ENCODE results near the gene SLC7A10.
"Not testable (repeated sequence)": the region's sequence is repeated elsewhere in the genome, so short reads cannot be mapped to it uniquely, and the experiment has no call there.

SLC7A10 gene

DNA sequence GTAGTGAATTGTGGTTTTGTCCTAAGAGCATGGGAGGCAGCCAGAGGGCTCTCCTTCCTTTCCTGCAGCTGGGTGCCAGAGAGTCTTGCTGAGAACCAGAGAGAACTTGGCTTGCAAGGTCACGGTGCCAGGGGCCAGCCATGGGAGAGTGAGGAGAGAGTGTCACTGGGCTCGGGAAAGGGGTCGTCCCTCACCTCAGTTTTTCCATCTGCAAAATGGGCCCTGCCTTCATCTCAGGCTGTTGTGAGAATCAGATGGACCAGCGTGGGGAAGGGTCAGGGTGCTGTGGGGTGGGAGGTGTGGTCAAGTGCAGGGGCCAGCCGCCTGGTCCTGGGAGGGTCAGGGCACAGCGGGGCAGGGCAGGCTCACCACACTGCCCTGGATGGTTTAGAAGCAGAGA, 24.2 kb downstream of the SLC7A10 start:
- no peak for DNase-seq

DNA sequence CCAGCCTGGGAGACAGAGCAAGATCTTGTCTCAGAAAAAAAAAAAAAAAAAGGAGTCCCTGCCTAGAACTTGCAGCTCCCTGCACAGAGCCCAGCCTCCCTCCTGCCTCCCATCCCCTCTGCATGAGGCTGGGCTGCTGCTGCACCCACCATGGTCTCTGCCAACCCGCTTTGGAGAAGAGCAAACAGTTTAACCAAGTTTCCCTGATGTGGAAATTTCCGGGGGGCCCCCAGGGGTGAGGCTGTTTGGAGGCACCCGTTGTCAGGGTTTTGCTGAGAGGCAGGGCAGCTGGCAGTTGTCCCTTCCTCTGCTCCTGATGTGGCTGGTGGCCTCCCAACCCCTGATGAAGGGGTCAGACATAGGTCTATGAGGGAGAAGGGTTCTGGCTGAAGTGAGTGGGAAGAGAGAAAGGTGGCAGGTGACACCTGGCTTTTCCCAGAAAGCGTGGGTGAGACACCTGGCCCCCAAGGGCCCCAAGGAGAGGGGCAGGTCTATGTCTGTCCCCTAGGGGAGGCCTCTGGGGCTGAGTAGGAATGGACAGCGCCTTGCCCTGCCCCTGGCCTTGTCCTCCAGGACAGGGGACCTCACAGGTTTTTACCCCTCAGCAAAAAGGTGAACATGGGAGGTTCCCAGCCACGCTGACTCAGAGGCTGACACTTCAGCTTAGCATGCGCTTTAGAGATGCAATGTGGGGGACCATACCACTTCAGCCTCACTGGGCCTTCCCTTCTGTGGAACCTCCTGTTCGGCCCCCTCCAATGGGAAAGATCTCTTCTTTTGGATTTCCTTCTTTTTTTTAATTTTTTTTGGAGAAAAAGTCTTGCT, 26.0 kb downstream of the SLC7A10 start:
- no peak for DNase-seq

DNA sequence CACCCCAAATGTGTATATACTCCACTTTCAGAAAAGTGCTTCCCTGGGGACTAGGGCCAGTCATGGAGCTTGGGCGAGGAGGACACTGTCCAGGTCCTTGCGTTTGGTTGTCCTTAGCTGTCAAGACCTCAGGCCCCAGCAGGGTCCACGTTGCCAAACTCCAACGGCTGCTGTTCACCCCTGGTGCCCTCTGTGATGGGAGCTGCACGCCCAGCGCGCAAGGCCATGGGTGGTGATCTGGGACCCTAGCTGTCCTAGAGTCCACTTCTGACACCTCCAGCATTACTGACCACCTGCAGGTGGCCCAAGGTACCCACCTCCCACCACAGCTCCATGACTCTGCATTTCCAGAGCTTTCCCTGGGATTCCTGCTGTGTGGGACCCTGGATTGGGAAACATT, 27.5 kb downstream of the SLC7A10 start:
- no peak for DNase-seq

DNA sequence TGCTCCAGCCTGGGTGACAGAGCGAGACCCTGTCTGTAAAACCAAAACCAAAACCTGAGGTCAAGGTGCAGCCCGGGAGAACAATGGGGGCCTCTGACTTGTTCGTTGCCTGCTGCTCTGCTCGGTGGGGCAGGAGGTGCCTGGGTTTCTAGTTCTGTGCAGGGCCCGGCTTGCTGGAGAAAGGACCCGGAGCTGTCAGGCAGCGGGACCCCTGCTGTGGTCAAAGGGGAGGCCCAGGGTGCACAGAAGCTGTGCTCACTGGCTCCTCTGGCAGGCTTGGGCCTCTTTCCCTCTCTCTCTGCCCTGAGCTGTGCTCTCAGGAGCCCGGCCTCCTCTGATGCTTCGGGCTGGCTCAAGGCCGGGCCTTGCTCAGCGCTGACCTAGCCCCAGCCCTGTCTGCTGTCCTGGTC, 28.1 kb downstream of the SLC7A10 start:
- no peak for DNase-seq

DNA sequence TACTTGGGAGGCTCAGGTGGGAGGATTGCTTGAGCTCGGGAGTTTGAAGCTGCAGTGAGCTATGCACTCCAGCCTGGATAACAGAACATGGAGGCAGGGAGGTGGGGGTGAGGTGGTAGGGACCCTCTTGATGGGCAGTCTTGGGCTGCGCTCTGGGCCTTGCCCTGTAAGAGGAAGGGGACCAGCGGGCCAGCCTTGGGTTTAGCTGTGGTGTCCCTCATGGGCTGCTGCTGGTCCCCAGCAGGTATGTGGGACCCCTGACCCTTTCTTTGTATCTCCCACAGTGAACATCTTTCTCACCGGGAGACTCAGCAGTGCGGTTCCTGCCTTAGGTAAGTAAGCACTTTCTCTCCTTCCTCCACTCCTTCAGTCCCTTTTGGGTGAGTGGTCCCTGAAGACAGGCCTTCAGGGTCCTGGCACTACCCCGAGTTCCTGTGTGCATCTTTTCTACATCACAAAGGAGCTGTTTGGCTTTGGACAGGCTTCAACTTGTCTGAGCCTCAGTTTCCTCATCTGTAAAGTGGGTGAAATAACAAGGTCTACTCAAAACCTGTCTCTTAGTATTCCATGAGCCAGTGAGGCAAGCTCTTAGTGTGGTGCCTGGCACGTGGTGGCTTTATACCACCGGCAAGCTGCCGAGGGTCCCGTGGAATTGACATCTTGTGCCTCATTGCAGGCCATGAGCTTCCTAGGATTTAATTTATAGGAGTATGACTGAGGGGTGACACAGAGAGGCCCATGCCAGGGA, 29.0 kb downstream of the SLC7A10 start:
- DNase-seq = no peak

DNA sequence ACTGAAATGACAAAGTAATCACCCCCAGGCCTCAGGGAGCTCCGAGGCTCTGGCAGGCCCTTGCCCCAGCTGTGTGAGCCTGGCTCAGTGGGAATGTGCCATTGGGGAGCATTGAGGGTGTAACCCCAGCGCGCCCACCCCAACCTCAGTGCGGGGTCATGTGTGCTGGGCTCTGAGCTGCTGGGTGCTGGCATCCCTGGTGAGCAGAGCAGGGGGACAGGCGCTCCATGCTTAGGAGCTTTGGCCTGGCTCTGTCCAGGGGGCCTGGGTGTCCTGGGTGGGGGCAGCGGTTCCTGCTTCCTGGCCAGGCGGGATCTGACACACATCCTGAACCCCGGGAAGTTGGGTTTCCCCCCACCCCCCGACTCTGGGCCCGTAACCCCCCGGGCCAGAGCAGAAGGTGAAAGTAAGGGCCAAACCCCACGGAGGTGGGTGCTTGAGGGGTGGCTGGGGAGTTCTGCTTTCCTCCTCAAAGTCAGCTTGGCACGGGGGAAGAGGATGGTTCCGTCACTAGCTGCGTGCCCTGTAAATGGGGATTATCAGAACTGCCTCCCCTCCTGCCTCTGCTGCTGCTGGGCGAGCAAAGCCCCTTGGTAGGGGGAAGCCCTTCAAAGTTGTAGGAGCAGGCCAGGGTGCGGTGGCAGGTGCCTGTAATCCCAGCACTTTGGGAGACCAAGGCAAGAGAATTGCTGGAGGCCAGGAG, 29.9 kb downstream of the SLC7A10 start:
- DNase-seq = no peak

DNA sequence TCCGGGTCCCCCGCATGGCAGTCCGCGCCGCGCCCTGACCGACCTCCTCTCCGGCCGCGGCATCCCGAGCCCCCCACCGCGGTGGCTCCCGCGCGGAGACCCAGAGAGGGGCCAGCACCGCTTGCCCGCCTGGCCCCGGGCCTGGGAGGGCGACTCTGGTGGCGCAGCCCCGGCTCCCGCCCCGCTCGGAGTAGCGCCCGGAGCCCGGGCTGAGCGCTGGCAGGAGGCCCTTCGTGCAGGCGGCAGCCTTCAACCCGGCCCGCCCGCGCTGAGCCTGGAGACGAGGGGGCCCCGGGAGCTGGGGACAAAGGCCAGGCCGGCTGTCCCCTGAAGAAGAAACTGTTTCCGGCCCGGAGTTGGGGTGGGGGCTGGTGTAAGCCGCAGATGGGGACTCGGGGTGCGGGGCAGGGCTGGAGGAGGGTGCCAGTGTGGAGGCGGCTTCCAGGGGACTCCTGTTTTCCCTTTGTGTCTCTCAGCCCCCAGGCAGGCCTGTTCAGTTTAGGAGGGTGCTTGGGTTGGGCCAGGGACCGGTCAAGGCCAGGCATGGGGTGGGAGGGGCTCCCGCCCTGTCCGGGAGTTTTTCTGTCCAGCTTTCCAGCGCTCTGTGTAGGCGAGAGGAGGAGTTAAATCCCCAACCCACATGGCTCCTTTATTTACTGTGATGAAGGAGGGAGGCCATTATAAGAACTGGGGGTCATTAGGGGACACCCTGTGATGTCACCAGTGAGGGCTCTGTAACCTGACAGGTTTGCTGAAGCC, 30.6 kb downstream of the SLC7A10 start:
- no peak for DNase-seq

DNA sequence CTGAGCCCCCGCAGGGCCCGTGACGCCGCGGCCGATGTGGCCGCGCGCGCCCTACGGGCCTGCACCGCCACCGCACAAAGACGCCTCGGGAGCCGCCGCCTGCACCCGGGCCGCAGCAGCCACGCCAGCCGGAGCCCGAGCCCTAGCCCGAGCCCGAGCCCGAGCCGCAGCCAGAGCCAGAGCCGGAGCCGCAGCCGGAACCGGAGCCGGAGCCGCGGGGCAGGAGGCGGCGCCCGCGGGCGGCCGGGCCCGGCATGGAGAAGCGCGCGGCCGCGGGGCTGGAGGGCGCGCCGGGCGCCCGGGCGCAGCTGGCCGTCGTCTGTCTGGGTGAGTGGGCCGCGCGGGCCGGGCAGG, 31.1 kb downstream of the SLC7A10 start:
- DNase-seq = no peak

DNA sequence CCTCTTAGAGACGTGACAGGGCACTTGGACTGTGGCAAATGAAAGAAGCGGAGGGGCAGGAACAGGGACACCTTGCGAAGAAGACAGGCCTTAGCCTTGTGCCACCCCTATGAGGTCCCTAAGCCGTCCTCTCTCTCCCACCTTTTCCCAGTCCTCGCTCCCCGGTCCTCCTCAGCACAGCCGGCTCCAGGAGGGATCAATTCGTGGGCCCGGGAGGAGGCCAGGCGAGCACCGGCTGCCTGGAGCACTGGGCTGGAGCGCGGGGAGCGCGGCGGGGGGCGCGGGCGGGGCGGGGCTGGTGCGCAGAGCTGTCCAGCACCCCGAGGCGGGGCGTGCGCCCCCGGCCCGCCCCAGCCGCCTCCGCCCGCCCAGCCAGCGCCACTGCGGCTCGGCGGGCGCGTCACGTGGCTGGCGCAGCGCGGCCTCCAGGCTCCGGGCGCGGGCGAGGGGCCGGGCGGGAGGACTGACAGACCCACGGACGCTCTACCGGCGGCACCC, 31.7 kb downstream of the SLC7A10 start, which contains the start of gene LRP3:
TSS of gene LRP3 (plus strand) at position 466 of the 498 bp plus-strand sequence. CDS start 456 bp downstream, outside the sequence.
- no peak for DNase-seq

DNA sequence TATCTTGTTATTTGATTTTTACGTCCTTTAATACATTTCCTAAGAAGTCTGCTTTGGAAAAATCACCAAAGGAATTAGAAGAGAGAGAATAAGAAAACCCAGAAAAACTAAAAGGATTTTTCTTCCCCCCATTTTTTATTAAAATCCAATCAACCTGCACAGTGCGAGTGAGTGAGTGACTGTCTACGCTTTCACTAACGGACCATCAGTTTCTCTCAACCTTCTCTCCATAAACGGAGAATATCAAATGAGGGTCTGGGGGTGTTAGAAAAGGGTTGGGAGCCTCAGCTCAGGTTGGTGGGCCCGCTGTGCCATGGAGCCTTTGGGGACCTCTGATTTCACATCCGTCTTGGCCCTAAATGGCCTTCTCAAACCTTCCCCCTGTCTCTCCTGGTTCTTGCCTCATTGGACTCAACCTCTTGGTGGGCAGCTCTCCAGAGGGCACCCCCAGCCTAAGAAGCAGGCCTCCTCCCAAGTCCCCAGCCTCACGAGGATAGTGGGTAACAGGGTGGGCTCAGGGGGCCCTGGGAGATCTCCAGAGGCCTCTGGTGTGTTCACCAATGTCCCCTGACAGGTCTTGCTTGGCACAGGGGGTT, 32.3 kb downstream of the SLC7A10 start:
- no peak for DNase-seq

DNA sequence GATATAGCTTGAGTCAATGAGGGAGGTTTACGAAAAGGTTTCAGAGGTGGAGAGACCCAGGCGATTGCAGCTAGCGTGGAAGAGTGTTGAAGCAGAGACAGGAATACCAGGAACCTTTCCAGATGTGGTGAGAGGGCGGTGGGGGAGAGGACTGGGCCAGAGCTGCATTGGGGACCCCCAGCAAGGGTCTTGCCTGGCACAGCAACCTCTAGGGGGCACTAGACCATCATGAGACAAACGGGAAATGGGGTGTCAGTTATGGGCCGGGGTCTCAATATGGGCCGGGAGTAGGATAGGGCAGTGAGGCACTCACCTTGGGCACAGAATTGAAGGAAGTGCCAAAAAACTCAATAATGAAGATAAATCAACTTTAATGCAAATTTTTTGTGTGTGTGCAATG, 33.6 kb downstream of the SLC7A10 start:
- no peak for DNase-seq

DNA sequence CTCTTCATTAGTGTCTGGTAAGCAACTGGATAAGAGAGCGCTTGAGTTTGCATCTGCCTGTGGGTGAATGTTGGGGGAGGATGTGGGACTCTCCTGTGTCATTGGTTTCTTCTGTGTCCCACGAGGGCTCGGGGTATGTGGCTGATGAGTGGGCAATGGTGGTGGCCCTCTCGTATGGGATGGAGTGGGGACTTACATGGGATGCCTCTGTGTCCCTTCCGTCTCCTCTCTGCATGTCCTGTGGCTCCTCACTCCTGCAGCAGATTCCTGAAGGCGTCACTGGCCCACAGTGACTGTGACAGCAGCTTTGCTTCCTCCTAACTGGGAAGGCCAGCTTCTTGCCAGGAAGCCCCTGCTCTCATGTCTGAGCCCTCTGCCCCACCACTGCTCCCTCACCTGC, 34.1 kb downstream of the SLC7A10 start:
- no peak for DNase-seq

DNA sequence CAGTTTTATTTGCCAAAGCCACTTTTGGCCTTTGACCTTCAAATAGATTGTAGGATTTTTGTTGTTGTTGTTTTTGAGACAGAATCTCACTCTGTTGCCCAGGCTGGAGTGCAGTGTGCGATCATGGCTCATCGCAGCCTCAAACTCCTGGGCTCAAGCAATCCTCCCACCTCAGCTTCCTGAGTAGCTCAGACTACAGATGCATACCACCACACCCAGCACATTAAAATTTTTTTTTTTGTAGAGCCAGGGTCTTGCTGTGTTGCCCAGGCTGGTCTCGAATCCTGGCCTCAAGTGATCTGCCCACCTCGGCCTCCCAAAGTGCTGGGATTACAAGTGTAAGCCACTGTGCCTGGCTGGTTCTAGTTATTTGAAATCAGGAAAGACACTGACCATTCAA, 34.6 kb downstream of the SLC7A10 start:
- not testable (repeated sequence) for DNase-seq

DNA sequence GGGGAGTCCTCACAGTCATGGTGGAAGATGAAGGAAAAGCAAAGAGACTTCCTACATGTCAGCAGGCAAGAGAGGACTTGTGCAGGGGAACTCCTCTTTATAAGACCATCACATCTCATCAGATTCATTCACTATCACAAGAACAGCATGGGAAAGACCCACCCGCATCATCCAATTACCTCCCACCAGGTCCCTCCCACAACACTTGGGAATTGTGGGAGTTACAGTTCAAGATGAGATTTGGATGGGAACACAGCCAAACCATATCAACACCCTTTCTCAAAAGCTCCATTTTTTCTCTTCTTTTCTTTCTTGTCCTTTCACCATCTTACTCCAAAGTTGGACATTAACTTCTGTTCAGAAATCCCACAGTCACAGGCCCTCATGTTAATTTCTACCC, 36.2 kb downstream of the SLC7A10 start:
- no peak for DNase-seq

DNA sequence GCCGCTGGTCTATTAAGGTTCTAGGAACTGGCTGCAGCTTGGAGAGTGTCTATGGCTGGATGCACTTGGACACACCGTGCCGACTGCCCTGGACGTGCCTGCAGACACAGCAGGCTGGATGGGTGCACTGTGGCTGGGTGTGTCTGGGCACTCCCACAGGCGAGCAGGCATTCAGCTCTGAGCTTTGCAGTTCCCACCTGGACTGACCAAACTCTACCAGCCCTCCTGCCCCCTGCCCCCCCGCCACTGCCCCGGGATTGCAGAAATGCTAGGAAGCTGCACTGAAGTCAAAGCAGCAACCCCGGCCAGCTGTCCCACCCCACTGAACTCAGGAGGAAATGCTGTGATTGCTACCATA, 38.5 kb downstream of the SLC7A10 start:
- no peak for DNase-seq

DNA sequence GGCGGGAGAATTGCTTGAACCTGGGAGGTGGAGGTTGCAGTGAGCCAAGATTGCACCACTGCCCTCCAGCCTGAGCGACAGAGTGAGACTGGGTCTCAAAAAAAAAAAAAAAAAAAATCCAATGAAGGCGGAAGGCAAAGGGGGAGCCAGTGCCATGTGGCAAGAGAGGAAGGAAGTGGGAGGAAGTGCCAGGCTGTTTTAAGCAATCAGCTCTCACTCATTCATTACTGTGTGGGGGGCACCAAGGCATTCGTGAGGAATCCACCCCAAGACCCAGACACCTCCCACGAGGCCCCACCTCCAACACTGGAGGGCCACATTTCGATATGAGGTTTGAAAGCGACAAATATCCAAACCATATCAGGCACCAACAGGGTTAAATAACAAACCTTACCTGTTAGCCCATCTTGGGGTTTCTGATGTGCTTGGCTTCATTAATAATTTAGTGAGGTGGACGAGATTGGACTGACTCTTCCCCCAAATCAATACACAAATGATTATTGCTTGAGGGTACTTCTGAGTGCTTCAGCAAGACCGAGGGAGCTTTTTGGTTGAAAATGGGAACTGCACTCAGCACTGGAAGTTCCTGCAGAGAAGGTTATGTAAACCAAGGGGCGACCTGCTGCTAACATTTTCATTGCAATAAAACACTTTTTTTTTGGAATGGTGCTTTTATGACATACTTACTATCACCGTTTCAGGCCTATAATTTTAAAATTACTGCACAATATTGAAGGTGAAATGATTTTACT, 39.0 kb downstream of the SLC7A10 start:
- no peak for DNase-seq

DNA sequence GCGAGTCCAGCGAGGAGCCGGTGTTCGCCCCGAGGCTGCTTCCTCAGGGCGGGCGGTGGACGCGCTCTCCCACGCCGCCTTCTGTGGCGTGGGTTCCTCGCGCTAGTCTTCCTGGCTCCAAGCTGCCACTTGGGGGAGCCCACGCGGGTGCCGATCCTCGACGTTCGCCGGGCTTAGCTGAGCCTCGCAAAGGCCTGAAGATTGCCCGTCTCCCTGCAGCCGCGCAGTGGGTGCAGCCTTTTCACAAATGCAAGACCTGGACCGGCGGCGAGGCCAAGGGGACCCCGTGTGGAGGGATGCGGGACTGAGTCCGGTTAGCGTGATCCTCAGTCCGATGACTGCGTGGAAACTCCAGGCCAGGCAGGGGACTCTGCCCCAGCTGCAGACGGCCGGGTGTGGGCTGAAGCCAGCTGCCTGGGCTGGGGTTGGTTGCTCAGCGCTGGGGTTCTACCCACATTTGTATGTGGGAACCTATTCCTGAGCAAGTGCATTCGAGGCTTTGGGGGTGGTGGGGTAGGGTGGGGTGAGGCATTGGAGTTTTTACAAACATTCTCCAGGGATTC, 48.2 kb downstream of the SLC7A10 start:
- DNase-seq = peak; percentile 81

DNA sequence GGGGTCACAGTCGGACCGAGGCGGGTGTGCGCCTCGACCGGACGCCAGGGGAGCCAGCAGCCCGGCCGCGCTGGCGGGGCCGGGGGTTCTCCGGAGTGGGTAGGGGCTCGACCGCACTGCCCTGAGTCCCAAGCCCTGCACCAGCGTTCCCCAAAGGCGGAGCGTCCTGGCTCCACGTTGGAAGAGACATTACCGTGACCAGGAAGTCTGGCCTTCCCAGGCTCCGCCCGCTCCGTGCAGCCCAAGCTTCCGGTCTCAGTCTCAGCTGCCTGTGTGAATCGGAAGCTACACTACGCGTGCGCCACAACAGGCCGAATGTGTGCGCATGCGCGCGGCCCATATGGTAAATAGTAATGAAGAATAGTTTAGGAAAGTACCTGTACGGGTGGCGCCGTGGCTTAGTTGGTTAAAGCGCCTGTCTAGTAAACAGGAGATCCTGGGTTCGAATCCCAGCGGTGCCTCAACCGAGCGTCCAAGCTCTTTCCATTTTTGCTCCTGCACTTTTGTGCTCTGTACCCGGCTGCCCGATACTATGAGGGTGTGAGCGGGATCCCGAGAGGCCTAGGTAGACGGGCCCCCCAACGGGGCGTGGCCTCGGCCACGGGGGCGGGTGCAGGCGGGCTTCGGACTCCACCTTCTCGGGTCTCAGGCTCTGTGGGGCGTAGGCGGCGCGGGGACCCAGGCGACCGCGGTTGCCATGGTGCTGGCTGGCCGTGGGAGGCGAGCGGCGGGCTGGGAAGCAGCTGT, 48.8 kb downstream of the SLC7A10 start:
- peak; percentile 93 for DNase-seq

DNA sequence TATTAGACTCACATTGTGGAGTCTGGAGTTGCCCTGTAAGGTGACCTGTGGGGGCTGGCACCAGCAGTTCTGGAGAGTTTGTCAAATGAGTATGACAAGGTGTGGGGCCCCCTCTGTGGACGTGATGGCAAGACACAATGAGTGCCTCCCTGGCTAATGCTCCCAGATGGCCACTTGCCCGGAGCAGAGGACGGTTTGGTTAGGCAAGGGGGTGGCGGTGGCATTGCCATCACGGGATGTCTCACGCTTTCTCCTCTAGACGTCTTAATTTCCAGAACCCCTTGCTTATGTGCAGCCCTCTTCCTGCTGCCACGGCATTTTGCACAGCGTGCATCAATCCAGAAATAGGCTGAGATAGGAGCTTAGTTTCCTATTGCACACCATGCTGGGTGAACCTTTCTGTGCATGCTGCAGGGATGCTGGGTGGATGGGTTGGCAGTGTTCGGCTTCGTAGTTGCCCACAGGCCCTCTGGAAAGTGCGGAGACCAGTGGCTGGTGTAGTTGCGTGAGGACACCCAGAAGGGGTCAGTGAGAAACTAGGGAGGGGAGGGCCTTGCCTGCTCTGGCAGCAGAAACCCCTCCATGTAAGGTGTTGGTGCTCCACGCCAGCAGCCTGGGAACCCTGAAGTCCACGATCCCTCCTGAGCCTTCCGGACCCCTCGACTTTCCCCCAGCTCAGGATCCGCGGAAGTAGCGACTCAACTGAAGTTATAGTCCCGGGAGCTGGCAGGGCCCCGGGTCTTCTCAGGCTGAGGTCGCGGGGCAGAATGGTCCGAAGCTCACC, 49.6 kb downstream of the SLC7A10 start:
- no peak for DNase-seq

Measured in effector CD8-positive, alpha-beta T cell (primary cell).